SK-N-MC (cell line): Measurements from ENCODE around the gene GALNT15.

Source experiments
- EZH2 ChIP-seq: fragments of 200-600 bp; sonication (generic); IDR thresholded peaks from one replicate; pipeline ENCODE4 v1.6.1; 2017; ENCODE audit warnings: antibody characterized with exemption
- FOXP2 ChIP-seq: optimal IDR thresholded peaks from 2 replicates; pipeline ENCODE3; 2011; ENCODE audit warnings: mild to moderate bottlenecking, moderate library complexity; ENCODE audit not compliant: insufficient read depth; ENCODE audit errors: extremely low read length, control extremely low read depth
- POLR2AphosphoS5 ChIP-seq: IDR thresholded peaks from 2 replicates; pipeline ENCODE4 v1.6.1; 2012; ENCODE audit warnings: mild to moderate bottlenecking, low read depth, low read length, borderline replicate concordance

GRCh38 chr3:16214366-16214765, 39.9 kb downstream of the GALNT15 start:
- TF ChIP-seq FOXP2: no peak
- TF ChIP-seq POLR2AphosphoS5: no peak
- no peak for TF ChIP-seq EZH2
